SH-SY5Y (cell line): Measurements from ENCODE around the gene LGI1.
A peak's percentile ranks its signal among the peaks of the same experiment; 100 is the strongest.

Experiments
- GATA2 ChIP-seq: IDR thresholded peaks from 2 replicates; pipeline ENCODE4 v1.6.1; 2011; ENCODE audit warnings: mild to moderate bottlenecking, low read depth, low read length
- GATA3 ChIP-seq: IDR thresholded peaks from 2 replicates; pipeline ENCODE4 v1.6.1; 2011; ENCODE audit warnings: low read depth, mild to moderate bottlenecking, low read length, moderate library complexity

The LGI1 gene

GRCh38 chr10:93749218-93749799 is 8.4 kb upstream of the LGI1 start:
- TF ChIP-seq GATA3 (no peak), GATA2 (no peak)

- no peak for TF ChIP-seq GATA2
These were observed 6.6 kb upstream of the LGI1 start for GRCh38 chr10:93751124-93751523.

GRCh38 chr10:93751832-93752231 is 5.9 kb upstream of the LGI1 start:
- no peak for TF ChIP-seq GATA3
- TF ChIP-seq GATA2, result no peak

GRCh38 chr10:93752761-93753160 is 5.0 kb upstream of the LGI1 start:
- TF ChIP-seq GATA3 (no peak), GATA2 (no peak)

- TF ChIP-seq GATA2, result no peak
- no peak for TF ChIP-seq GATA3
These were observed 4.0 kb upstream of the LGI1 start for GRCh38 chr10:93753621-93754250.

GRCh38 chr10:93754761-93755160 is 3.0 kb upstream of the LGI1 start:
- TF ChIP-seq GATA3 (no peak), GATA2 (no peak)

GRCh38 chr10:93755443-93756116 is 2.2 kb upstream of the LGI1 start:
- TF ChIP-seq GATA2, result no peak
- TF ChIP-seq GATA3, result no peak

- TF ChIP-seq GATA3 (no peak), GATA2 (no peak)
These were observed 1.6 kb upstream of the LGI1 start for GRCh38 chr10:93756118-93756517.

GRCh38 chr10:93757136-93757535 is 600 bp upstream of the LGI1 start:
- TF ChIP-seq GATA2 (no peak), GATA3 (no peak)

- TF ChIP-seq GATA3 (peak; percentile 23; the same call in 1 of the 2 replicates), GATA2 (no peak)
These were observed 761 bp downstream of the LGI1 start for GRCh38 chr10:93758508-93758885.

- TF ChIP-seq GATA3, result no peak
- TF ChIP-seq GATA2, result no peak
These were observed 1.2 kb downstream of the LGI1 start for GRCh38 chr10:93758891-93759410.

GRCh38 chr10:93760490-93760889 is 2.8 kb downstream of the LGI1 start:
- TF ChIP-seq GATA2 (peak; percentile 56; the same call in 1 of the 2 replicates), GATA3 (0 out of 2 replicates have a peak, but pooled peaks have one; percentile 16)

- TF ChIP-seq GATA3 (no peak), GATA2 (no peak)
These were observed 5.2 kb downstream of the LGI1 start for GRCh38 chr10:93762979-93763391.

GRCh38 chr10:93766918-93767317 is 9.2 kb downstream of the LGI1 start:
- TF ChIP-seq GATA3 (no peak), GATA2 (no peak)

- TF ChIP-seq GATA3 (no peak), GATA2 (no peak)
These were observed 10.1 kb downstream of the LGI1 start for GRCh38 chr10:93767724-93768399.

GRCh38 chr10:93768892-93769291 is 11.2 kb downstream of the LGI1 start:
- TF ChIP-seq GATA3 (no peak), GATA2 (no peak)

GRCh38 chr10:93771354-93771753 is 13.6 kb downstream of the LGI1 start:
- no peak for TF ChIP-seq GATA2
- TF ChIP-seq GATA3, result no peak
